ENCODE data around the gene CRHBP. TPM values are rescaled to one million over a fixed set of nuclear protein-coding genes. Genes with fewer than 3 reads are reported as not detected.

Gene CRHBP
- total and polyA plus RNA-seq, 2 donors (not counting 1 experiment from before 2014, with no cell fraction given), result 0.62 to 1.7 TPM

GRCh38 chr5:76980518-76981144 is 27.8 kb downstream of the CRHBP start:
- Histone ChIP-seq H3K4me3 (ENCODE audit: control extremely low read depth in 1 of 5, extremely low read depth in 1 of 5, insufficient read depth in 1 of 5, low read depth in 2 of 5, low read length in 4 of 5) (no peak overlapping the region), H3K27ac (ENCODE audit: low read length in 2 of 2) (no peak overlapping the region), H3K4me1 (ENCODE audit: control insufficient read depth in 2 of 2, insufficient read depth in 2 of 2, low read length in 2 of 2) (no peaks in the 10 kb centered on the region), H3K9me3 (ENCODE audit: control extremely low read depth in 1 of 3, control insufficient read depth in 2 of 3, insufficient read depth in 1 of 3, low read length in 2 of 3) (no peaks in the 10 kb centered on the region), H3K79me2 (ENCODE audit: control insufficient read depth, insufficient read depth, low read length) (no peaks in the 10 kb centered on the region), H2AFZ (ENCODE audit: insufficient read depth, low read depth, low read length, poor library complexity, severe bottlenecking) (no peak overlapping the region), H3K27me3 (replicated peaks in 1 of 4; ENCODE audit: control extremely low read depth in 1 of 4, control insufficient read depth in 3 of 4, insufficient read depth in 4 of 4, low read length in 3 of 4) (no peaks in the 10 kb centered on the region), H3K9ac (ENCODE audit: low read length) (no peak overlapping the region), H3K36me3 (replicated peaks in 1 of 2; ENCODE audit: control extremely low read depth in 1 of 2, control insufficient read depth in 1 of 2, extremely low read depth in 1 of 2, insufficient read depth in 2 of 2, low read length in 1 of 2) (no peaks in the 10 kb centered on the region), H4K20me1 (ENCODE audit: control insufficient read depth, insufficient read depth, low read length, poor library complexity, severe bottlenecking) (no peaks in the 10 kb centered on the region), H3K4me2 (replicated peaks; ENCODE audit: low read depth, low read length, poor library complexity, severe bottlenecking) (no peak overlapping the region)
- intact Hi-C loops (cut with micrococcal nuclease), result no loop called here
- no peak overlapping the region for H3K4me3 Mint-ChIP-seq
- no peaks in the 10 kb centered on the region for H3K9me3 Mint-ChIP-seq (ENCODE audit: insufficient read depth)
- H3K27ac Mint-ChIP-seq, result no peak overlapping the region
- ChIA-PET CTCF (no interaction called here), POLR2A (no interaction called here)
- no peaks in the 10 kb centered on the region for H3K4me1 Mint-ChIP-seq
- no peak for DNase-seq
- H3K27me3 Mint-ChIP-seq, result no peaks in the 10 kb centered on the region
- no peak for ATAC-seq (ENCODE audit: low read depth)
- WGBS (ENCODE audit: insufficient coverage), result 92% methylated on average over 2 of the region's 8 CpGs
- TF ChIP-seq CTCF (IDR thresholded peaks at IDR 0.05) (no peak), EZH2 (IDR thresholded peaks at IDR 0.05; ENCODE audit: borderline replicate concordance, insufficient read depth, low read depth, low read length, poor library complexity, severe bottlenecking) (no peak)

GRCh38 chr5:76982450-76982849 is 29.6 kb downstream of the CRHBP start:
- H3K4me1 ChIP-seq (ENCODE audit: control insufficient read depth in 2 of 2, insufficient read depth in 2 of 2, low read length in 2 of 2), result no peaks in the 10 kb centered on the region
- Mint-ChIP-seq H3K4me3 (no peak overlapping the region), H3K27ac (no peak overlapping the region), H3K4me1 (no peaks in the 10 kb centered on the region), H3K27me3 (no peaks in the 10 kb centered on the region), H3K9me3 (ENCODE audit: insufficient read depth) (no peaks in the 10 kb centered on the region)
- H3K36me3 ChIP-seq (replicated peaks in 1 of 2; ENCODE audit: control extremely low read depth in 1 of 2, control insufficient read depth in 1 of 2, extremely low read depth in 1 of 2, insufficient read depth in 2 of 2, low read length in 1 of 2), result no peaks in the 10 kb centered on the region
- POLR2A ChIA-PET, result no interaction called here
- H3K27ac ChIP-seq (ENCODE audit: low read length in 2 of 2), result no peak overlapping the region
- no peaks in the 10 kb centered on the region for H3K27me3 ChIP-seq (replicated peaks in 1 of 4; ENCODE audit: control extremely low read depth in 1 of 4, control insufficient read depth in 3 of 4, insufficient read depth in 4 of 4, low read length in 3 of 4)
- H2AFZ ChIP-seq (ENCODE audit: insufficient read depth, low read depth, low read length, poor library complexity, severe bottlenecking), result no peak overlapping the region
- no peaks in the 10 kb centered on the region for H3K9me3 ChIP-seq (ENCODE audit: control extremely low read depth in 1 of 3, control insufficient read depth in 2 of 3, insufficient read depth in 1 of 3, low read length in 2 of 3)
- no peak overlapping the region for H3K4me2 ChIP-seq (replicated peaks; ENCODE audit: low read depth, low read length, poor library complexity, severe bottlenecking)
- WGBS (ENCODE audit: insufficient coverage), result no CpG with 5 or more reads among the region's 2 CpGs
- ATAC-seq (ENCODE audit: low read depth), result no peak
- DNase-seq, result no peak
- no peak for TF ChIP-seq CTCF (IDR thresholded peaks at IDR 0.05)
- TF ChIP-seq EZH2 (IDR thresholded peaks at IDR 0.05; ENCODE audit: borderline replicate concordance, insufficient read depth, low read depth, low read length, poor library complexity, severe bottlenecking), result no peak
- no peak overlapping the region for H3K4me3 ChIP-seq (ENCODE audit: control extremely low read depth in 1 of 5, extremely low read depth in 1 of 5, insufficient read depth in 1 of 5, low read depth in 2 of 5, low read length in 4 of 5)
- H3K79me2 ChIP-seq (ENCODE audit: control insufficient read depth, insufficient read depth, low read length), result no peaks in the 10 kb centered on the region
- CTCF ChIA-PET, result no interaction called here
- intact Hi-C loops (cut with micrococcal nuclease), result no loop called here
- H4K20me1 ChIP-seq (ENCODE audit: control insufficient read depth, insufficient read depth, low read length, poor library complexity, severe bottlenecking), result no peaks in the 10 kb centered on the region
- H3K9ac ChIP-seq (ENCODE audit: low read length), result no peak overlapping the region
